HG03175 (cell line): ENCODE measurements around the gene PADI6.
"Not testable (repeated sequence)": the region's sequence is repeated elsewhere in the genome, so short reads cannot be mapped to it uniquely, and the experiment has no call there.

Source experiments
- ATAC-seq: cut with Tn5 transposase; IDR thresholded peaks from one replicate; pipeline ENCODE4 v1.9.1; 2021; ENCODE audit warnings: mild to moderate bottlenecking, moderate library complexity; ENCODE audit not compliant: unreplicated experiment

Gene PADI6

DNA sequence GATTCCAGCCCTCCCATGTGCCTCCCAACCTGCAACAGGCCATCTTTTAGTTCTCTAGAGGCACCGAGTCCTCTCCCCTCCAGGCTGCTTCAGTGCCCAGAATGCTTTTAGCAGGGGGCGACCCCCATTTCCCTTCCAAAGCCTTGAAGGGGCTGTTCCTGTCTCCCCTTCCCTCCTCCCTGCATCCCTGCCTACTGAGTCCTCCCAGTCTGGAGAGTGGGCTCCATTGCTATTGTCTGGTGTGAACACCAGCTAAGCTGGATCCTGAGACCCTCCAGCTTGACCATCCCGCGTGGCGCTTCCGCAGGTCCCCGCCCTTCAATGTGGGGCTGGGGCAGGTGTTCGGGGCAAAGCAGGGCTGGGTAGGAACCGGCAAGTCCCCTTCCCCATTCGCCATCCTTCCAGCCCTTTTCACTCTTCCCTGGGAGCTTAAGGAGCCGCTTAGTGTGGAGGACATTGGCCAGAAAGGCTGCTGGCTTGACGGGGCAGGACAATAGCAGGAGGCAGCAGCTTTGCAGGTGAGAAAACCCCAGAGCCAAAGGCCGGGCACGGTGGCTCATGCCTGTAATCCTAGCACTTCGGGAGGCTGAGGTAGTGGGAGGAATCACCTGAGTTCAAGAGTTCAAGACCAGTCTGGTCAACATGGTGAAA lies 32.2 kb downstream of the PADI6 start:
- no peak for ATAC-seq

DNA sequence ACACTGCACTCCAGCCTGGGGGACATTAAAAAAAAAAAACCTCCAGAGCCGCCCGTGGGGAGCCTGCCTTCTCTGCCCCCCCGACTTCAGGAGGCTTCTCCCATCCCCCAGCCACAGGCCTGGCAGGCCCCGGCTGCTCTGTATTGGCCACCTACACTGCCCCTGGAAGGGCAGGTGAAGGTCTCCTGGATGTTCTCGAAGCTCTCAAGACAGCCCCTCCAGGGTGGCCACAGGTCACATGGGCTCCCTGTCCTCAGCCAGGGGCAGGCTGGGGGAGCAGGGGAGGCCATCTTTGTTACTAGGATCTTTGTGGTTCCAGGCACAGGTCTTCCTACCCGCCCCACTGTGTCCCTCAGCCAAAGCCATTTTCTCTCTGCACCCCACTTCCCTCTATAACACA lies 32.8 kb downstream of the PADI6 start:
- no peak for ATAC-seq

DNA sequence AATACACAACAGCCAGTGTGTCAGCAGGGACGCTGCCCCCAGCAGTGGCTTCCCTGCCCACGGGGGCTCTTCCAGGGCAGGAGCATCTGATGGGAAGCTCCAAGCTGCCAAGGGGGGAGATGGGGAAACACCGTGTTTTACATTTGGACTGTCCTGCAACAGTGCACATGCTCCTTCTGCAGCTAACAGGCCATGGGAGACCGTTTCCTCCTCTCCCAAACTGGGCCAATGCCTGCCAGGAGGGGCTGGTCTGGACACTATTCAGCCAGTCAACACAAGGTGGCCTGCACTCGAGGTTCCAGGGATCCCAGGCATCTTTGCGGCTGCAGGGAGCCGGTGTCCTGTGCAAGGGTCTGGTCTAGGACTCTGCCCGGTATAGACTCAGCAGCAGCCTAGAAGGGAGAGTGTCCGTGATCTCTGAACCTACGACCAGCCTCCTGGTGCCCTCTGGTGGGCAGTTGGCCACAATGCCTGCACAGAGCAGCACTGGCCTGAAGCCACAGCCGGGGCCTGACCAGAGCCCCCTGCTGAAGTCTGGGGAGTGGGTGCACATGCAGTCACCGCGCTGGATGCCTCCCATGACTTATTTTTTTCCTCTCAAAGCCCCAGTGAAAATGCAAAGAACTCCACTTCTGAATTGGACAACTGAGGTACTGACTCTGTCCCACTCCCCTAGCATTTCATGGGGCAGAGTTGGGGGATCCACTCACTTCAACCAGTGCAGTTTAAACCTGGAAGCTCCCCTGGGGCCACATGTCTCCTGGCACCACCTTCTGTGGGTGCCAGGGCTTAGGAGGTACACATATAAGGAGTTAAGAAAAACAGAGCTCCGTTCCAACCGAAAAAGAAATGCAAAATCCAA lies 34.1 kb downstream of the PADI6 start:
- ATAC-seq = no peak

DNA sequence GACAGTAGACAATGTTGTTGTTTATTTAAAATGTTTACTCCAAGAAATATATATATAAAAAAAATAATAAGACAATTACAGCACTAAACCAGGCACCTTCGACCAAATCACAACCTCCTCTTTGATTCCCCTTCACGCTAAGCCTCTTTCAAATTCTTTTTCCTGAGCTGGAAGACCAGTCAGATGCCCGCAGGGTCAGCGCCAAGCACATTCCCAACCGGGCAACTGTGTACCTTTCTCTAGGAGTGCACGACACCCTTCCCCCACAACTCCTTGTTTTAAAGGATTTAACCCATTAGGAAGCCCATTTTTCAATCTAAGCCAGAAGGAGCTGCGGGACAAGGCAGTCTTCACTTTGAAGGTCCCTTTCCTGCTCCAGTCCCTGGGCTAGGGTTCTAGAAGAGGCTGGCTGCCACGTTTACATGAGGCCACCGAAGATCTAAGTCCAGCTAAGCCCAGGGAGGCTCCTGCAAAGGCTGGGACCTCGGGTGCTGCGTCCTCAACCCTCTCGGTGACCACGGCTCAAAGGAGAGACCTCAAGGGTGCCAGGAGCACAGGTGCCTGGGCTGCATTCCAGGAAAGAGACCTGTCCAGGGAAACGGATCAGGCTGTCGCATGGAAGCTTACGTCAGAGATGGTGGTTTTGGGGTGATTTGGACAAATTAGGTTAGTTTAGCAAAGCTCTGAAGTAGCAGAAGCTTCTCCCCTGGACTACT lies 34.9 kb downstream of the PADI6 start:
- not testable (repeated sequence) for ATAC-seq

DNA sequence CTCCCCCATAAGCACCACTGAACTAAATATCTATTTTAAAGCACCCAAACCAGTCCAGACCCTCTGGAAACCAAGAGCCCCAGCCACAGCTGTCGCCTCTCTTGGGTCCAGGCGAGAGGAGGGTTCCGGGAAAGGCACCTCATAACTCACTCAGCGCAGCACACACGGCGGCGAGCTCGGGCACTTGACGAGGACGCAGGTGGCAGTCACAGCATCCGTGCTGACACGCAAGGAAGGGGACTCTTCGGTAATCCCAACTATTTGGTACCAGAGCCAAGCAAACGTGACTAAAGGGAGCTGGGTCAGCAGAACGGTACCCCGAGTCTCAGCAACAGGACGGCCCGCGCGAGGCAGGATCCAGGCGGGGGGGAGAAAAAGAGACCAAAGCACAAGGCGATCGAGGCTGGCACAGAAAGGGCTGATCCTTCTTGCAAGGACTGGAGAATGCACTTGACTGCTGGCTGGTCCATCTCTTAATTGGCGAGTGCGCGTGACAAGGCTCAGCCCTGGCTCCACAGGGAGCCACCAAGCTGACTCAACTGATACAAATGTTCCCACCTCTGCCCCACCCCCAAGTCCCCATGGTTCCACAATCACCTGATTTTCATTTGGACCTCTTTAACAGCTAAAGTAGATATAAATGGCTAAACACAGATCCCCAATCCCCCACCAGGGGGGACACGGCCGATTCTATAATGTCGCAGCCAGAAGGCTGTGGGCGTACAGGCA lies 36.0 kb downstream of the PADI6 start:
- ATAC-seq = not testable (repeated sequence)

DNA sequence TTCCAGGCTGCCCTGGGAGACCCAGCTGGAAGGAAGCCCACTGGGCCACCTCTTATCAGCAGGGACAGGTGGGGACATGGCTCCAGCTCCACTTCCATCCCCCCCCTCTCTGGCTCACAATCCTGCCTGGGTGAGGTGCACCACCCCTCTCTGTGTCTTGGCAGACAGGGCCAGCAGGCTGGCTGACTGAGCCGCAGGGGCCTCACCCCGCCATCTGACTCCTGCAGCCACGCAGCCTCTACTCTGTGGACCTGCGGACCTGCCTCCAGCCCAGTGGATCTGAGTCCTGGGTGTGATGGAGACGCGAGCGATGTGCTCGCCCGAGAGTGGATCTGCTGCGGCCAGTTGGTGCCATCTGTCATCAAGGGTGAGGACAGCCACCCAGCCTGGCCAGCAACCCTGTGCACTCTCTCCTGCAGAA lies 37.4 kb downstream of the PADI6 start:
- ATAC-seq = no peak

DNA sequence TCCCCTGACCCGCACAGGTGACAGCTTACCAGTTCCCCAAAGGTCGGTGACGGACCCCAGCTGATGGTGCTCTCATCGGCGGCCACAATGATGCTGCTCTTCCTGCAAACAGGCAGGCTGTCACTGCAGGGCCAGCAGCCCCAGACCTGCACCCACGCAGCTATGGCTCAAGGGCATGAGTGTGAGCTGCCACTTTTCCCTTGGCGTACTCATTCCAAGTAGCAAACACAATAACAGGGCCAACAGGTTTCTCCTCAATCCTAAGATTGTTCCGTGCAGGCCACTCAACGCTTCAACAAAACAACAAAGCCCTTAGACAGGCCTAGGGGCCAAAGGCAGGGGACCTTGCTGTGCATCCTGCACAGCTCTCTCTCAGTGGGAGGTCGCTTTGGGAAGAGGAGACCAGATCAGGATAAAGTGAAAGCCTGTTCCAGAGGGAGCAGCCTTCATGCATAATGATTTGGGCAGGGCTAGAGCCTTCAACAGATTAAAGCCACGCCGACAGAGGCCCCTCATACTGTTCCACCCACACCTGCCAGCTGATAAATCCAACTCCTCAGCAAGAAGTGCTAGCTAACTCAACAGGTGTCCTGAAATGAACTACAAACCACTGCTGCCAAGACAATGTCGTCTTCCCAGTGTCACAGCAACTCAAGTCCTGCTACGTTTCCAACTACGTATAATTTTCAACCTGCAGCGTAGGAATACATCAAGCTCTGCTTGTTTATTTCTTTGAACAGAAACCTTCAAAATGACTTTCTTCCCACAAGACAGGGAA lies 40.3 kb downstream of the PADI6 start:
- no peak for ATAC-seq

DNA sequence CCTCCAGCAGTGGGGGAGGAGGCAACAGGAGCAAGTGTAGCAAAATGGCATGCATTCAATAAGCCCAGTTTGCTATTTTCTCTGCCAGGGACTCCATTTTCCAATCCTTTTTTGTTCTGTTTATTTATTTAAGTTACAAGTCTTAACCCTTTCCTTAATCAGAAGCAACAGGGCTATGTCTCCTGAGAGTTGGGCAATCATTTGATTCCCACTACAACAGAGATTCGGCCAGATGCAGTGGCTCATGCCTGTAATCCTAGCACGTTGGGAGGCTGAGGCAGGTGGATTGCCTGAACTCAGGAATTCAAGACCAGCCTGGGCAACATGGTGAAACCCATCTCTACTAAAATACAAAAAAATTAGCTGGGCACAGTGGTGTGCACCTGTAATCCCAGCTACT lies 42.0 kb downstream of the PADI6 start:
- no peak for ATAC-seq

DNA sequence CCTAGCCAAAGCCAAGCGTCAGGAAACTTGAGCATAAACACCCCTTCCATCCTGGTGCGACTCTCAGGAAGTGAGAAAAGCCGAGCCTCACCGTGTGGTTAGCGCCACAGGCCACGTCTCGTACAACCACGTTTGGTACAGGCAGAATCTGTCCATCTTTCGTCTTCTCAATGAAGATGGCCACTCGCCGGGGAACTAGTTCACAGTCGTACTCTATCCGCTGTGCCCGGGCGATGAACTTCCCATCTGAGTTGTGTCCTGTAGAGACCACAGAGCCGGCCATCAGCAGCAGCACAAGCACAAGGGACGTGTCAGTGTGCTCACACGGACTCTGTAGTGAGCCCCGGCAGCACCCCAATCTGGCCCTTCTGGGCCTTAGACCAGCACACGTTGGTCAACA lies 44.4 kb downstream of the PADI6 start:
- no peak for ATAC-seq

DNA sequence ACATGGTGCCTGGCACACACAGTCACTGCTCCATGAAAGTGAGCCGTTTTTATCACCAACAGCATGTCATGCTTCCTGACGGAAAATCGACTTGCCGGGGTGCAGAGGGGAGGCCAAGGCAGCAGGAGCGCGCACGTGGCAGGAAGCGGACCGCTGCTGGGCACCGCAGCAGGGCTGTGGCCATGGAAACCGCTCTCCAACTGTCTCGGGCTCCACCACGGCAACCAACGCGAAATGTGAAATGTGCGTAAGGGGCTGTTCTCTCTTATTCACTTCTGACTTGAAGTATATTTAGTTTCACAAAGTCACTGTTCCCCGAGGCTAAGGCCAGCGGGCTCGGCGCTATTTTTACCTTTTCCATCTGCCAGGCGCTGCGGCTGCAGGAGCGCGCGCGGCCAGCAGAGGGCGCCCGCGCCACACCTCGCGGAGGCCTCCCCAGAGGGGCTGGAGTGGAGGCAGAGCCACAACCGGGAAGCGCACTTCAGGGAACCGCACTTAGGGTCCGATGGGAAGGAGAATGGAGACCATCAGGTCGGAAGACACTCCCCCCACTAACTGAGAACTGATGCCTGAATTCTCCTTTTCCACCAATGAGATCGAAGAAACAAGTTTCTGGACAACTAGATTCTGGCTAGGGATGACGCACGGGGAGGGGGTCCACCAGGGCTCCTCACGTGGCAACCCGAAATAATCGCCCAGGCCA lies 47.8 kb downstream of the PADI6 start:
- no peak for ATAC-seq

DNA sequence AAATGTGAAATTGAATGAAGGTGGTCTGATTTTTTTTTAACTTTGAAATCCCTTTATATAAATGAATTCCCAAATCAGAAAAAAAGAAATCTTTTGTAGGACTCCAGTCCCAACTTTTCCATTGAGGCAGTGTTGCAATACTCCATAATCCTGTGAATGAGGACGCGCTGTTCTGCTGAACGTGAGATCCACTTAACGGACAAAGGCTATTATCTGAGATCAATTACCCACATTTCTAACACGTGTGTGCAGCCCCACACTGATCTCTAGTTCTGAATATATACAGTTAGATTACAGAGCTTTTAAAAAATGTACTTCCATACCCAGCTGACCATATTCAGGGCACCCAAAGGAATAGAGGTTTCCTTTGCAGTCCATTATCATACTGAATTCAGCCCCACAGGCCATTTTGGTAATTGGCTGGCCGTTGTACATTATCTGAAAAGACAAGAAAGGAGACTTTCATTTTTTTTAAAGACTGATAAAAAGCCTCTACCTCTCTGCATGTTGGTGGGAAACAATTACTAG lies 48.5 kb downstream of the PADI6 start:
- ATAC-seq = no peak

DNA sequence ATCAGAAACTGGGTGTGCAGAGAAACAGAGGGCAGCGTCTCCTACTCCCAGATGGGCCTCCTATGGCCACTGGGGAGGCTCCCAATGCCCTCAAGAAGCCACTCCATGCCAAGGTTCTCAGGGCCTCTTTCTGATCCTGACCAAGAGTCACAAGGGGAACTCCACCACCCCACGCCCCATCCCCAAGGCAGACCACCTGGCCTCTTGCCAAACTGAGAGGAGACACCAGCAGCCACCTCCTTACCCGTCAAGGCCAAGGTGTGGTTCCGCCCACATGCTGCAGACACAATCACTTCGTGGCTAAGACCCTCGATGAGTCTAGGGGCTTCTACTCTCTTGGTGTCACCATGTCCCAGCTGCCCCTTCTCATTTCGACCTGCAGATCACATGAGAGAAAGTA lies 50.5 kb downstream of the PADI6 start:
- ATAC-seq = no peak

DNA sequence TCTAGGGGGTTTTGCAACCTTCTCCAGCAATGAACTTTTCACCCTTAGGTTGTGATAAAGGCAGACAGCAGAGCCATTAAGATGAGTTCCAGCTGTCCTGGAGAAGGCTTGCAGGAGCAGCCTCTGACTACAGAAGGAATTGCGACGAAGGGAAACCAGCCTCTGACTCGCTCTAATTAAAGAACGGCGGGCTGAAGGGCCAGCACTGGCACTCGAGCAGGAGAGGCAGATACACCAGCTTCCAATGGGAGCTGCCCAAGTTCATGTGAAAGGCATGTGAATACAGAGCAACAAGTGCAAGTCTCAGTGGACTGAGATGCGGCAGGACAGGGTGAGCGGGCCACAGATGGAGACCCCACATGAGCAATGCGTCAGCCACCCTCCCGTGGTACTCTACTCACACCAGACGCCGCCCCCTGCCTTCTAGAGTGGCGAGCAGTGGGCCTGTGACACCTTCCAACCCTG lies 51.8 kb downstream of the PADI6 start:
- no peak for ATAC-seq

DNA sequence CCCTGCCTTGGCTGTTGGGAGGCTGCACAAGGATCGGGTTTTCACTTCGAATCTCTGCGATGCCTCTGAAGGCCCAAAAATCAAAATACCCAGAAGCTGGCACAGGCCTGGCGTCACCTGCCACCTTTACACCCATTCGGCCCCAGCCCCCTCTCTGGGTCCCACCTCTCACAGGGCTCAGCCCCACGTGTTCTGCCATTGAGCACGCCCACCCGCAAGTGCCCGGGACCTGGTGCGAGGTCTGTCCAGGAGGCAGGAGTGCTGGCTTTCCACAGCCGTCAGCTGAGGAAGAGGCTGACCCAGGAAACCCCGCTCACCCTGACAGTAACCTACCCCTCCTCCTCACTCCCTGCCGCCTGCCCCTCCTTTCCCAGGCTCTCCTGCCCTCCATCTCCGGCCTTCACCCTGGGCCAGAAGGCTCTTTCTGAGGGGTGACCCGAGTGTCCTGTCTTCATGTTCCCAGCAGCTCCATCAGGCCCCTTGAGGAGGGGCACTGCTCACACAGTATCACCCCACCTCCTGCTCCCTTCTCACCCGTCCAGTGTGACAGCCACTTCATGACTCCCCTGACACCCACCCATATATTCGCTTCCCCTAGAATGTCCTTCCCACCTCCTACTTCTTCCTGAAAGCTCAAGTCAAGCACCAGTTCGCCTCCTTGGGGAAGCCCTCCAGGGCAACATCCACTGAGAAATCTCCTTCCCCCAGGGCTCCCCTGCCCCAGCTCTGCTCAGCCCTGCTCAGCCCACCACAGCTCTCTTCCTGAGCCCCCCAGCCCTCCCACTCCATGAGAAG lies 54.0 kb downstream of the PADI6 start:
- no peak for ATAC-seq

DNA sequence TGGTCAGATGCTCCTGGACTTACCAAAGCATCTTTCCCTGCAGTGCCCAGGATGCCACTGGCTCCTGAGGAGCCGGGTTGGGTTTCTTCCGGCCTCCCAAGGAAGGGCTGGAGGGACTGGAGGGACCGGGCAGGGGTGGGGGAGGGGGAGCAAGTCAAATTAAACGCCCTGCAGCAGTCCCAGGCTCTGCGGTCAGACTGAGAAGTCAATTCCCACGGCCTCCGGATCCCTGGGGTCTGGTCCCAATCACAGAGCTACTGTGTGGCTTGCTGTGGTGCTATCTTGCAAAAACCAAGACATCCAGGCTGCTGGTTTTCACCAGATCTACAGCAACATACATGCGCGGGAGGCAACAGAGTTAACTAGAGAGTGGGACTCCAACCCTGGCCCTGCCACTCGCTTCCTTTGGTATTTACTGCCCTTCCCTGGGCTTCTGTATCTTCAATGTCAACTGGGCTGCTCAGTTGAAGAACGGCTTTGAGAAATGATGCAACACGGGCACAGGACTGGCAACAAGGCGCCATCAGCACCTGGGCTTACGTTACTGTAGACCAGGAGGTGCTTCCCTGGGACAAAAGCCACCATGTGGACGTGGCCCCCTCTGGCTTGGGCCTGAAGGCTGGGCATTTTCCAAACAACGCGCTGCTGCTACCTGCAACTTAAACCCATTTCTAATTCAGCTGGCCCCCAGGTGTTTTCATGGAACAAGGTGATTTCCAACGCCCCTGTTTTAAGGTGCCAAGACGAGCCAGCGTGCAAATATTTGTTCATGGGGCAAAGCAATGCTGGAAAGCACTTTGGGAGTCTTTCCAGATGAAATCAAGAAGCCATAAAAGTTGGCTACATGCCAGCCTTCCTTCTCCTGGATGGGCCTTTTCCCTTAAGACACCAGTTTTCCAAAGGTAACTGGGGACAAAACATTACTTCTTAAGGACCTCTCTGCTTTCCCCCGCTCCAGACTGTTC lies 56.0 kb downstream of the PADI6 start:
- ATAC-seq = no peak

DNA sequence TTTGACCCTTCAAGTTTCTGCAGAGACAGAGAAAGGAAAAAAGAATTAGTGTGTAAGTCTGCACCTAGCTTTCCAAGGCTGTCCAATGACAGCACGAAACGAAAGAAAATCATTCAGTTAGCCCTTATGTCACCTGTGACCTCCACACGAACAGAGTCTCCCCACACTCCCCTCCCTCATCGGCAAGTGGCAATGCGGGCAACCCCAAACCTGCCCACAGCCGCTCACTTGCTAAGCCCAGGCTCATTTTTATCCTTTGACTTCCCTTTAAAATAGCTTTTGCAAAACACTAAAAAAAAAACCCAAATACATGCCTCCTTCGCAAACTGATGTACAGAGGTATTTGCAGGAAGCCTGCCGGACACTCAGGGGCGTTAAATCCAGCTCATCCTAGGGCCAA lies 57.2 kb downstream of the PADI6 start:
- no peak for ATAC-seq

DNA sequence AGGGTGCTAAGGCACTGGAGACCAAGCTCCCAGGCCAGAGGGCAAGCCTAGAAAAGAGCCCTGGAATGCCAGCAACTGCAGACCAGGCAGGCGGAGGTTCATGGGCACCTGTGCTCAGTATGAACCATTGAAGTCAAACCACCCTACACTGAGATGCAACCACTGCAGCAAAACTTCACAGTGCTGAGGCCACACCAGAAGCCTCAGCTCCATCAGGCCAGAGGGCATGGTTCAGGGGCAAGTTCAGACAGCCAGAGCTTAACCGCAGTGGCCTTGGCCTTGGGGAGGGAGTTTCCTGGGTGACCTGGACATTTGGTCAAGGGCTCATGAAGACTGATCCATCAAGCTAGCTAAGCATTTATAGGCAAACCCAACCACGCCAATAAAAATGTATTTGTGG lies 60.4 kb downstream of the PADI6 start:
- no peak for ATAC-seq
